OCI-LY3 (cell line): ENCODE results near the gene ADAT2.

ENCODE experiments used
- CTCF ChIP-seq: fragments of 200-600, 300-600 bp; sonication (generic); IDR thresholded peaks from 2 replicates; pipeline ENCODE4 v1.5.1; 2014; ENCODE audit warnings: antibody characterized with exemption, low read length, low read depth
- EZH2phosphoT487 ChIP-seq: fragments of 200-600 bp; shearing (Covaris generic); IDR thresholded peaks from 2 replicates; pipeline ENCODE4 v1.6.1; 2018; ENCODE audit warnings: antibody characterized with exemption, mixed run types, low read depth

GRCh38 chr6:143441680-143442545 is 8.6 kb downstream of the ADAT2 start:
- TF ChIP-seq CTCF (no peak), EZH2phosphoT487 (no peak)
